GM12864 (cell line): ENCODE data around the gene TMEM108.

Experiments
- DNase-seq: peaks from one replicate; pipeline ENCODE4 v3.0.0-alpha.2; 2011; ENCODE audit warnings: low read depth
- H3K4me3 ChIP-seq: 2 replicates; pipeline ENCODE4 v1.5.1; 2011; ENCODE audit warnings: mild to moderate bottlenecking, low read depth, low read length, control low read depth
- TF ChIP-seq, protein P1 (sequence below): IDR thresholded peaks from 2 replicates; pipeline ENCODE4 v1.5.1; 2011; ENCODE audit warnings: low read depth, mild to moderate bottlenecking, moderate library complexity, low read length, control low read depth, inconsistent platforms; ENCODE audit errors: missing control alignments

Gene TMEM108

GRCh38 chr3:133274477-133274876 lies 236.3 kb downstream of the TMEM108 start:
- no peak for DNase-seq
- TF ChIP-seq, protein P1, sequence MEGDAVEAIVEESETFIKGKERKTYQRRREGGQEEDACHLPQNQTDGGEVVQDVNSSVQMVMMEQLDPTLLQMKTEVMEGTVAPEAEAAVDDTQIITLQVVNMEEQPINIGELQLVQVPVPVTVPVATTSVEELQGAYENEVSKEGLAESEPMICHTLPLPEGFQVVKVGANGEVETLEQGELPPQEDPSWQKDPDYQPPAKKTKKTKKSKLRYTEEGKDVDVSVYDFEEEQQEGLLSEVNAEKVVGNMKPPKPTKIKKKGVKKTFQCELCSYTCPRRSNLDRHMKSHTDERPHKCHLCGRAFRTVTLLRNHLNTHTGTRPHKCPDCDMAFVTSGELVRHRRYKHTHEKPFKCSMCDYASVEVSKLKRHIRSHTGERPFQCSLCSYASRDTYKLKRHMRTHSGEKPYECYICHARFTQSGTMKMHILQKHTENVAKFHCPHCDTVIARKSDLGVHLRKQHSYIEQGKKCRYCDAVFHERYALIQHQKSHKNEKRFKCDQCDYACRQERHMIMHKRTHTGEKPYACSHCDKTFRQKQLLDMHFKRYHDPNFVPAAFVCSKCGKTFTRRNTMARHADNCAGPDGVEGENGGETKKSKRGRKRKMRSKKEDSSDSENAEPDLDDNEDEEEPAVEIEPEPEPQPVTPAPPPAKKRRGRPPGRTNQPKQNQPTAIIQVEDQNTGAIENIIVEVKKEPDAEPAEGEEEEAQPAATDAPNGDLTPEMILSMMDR = peak; percentile 40
- no peak overlapping the region for H3K4me3 ChIP-seq

GRCh38 chr3:133276594-133276993 lies 238.4 kb downstream of the TMEM108 start:
- TF ChIP-seq, protein P1 = no peak
- no peak for DNase-seq

GRCh38 chr3:133277813-133278212 lies 239.6 kb downstream of the TMEM108 start:
- H3K4me3 ChIP-seq = no peak overlapping the region
- no peak for DNase-seq
- TF ChIP-seq, protein P1 = no peak

More at GRCh38 chr3:133276594-133276993, 238.4 kb downstream of the TMEM108 start:
- no peak overlapping the region for H3K4me3 ChIP-seq

- no peak for DNase-seq
- no peak overlapping the region for H3K4me3 ChIP-seq
- TF ChIP-seq, protein P1 = no peak
These were observed 240.3 kb downstream of the TMEM108 start for GRCh38 chr3:133278260-133279043.

DNA sequence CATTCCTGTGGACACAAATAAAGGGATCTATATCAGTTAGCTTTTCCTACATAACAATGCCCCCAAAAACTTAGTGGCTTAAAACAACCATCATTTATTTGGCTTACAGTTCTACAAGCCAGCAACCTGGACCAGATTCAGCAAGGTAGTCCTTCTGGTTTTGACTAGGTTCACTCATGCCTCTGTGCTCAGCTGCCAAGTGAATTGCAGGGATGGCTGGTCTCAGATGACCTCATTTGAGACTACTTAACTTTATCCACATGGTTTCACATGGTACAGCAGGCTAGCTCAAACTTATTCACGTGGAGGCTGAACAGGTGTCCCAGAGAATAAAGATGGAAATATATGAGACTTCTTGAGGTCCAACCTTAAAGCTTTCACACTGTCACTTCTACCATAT lies 242.4 kb downstream of the TMEM108 start:
- no peak for DNase-seq
- H3K4me3 ChIP-seq = no peak overlapping the region
- TF ChIP-seq, protein P1 = no peak

DNA sequence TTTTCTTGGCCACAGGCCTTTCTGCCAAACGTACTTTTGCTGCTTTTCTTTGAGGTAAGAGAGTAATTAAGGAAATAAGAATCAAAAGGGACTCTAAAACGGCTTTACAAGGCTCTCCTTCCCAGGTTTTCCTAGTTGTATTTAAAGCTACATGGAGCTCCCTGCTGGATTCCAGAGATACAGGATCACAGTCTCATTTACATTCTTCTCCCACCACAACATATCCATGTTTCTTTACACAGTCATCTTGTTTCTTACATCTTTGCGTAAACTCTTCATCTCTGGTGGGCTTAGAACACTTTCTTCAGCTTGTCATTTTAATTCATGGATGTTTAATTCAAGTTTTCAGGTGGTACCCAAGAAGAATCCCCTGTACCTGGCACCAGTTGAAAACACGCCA lies 244.0 kb downstream of the TMEM108 start:
- no peak for DNase-seq
- TF ChIP-seq, protein P1 = no peak
- no peak overlapping the region for H3K4me3 ChIP-seq
